Neural progenitor cell (in vitro differentiated cells): ENCODE results near the gene KIAA1191.

Experiments used
- EZH2 ChIP-seq: fragments of 200-600 bp; sonication (generic); IDR thresholded peaks from 2 replicates; pipeline ENCODE4 v1.6.1; 2017; ENCODE audit warnings: antibody characterized with exemption, mild to moderate bottlenecking, moderate library complexity
- EZH2phosphoT487 ChIP-seq: fragments of 200-600 bp; sonication (generic); IDR thresholded peaks from 2 replicates; pipeline ENCODE4 v1.6.1; 2017; ENCODE audit warnings: antibody characterized with exemption
- TF ChIP-seq, protein P1 (sequence below): fragments of 200-600 bp; sonication (generic); IDR thresholded peaks from 2 replicates; pipeline ENCODE4 v1.5.1; 2017; ENCODE audit warnings: antibody characterized with exemption, mild to moderate bottlenecking

DNA sequence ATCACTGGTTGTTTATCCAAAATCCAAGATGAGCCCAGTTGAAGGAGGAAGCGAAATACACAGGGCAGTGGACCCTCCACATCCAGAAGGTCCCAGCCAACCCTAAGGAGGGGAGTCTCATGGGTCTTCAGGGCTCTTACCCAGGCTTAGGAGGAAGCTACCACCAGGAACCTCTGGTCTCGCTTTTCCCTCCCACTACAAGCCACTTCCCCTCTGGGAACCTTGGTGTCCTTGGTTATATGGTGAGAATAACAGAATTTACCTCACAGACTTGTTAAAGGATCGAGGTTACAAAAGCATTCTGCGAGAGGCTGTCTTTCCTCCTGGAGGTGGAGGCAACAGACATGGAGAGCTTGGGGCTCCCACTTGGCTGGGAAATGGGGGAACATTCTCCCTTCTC lies 30.4 kb upstream of the KIAA1191 start:
- TF ChIP-seq, protein P1, sequence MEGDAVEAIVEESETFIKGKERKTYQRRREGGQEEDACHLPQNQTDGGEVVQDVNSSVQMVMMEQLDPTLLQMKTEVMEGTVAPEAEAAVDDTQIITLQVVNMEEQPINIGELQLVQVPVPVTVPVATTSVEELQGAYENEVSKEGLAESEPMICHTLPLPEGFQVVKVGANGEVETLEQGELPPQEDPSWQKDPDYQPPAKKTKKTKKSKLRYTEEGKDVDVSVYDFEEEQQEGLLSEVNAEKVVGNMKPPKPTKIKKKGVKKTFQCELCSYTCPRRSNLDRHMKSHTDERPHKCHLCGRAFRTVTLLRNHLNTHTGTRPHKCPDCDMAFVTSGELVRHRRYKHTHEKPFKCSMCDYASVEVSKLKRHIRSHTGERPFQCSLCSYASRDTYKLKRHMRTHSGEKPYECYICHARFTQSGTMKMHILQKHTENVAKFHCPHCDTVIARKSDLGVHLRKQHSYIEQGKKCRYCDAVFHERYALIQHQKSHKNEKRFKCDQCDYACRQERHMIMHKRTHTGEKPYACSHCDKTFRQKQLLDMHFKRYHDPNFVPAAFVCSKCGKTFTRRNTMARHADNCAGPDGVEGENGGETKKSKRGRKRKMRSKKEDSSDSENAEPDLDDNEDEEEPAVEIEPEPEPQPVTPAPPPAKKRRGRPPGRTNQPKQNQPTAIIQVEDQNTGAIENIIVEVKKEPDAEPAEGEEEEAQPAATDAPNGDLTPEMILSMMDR, result no peak
- no peak for TF ChIP-seq EZH2
- TF ChIP-seq EZH2phosphoT487, result no peak
